Erythroblast (primary cell): ENCODE data around the gene MPLKIP.
A peak's percentile ranks its signal among the peaks of the same experiment; 100 is the strongest.
"Not testable (repeated sequence)": the region's sequence is repeated elsewhere in the genome, so short reads cannot be mapped to it uniquely, and the experiment has no call there.

Source experiments
- DNase-seq, 2 experiments: peaks; one replicate each; lab custom pipeline; 2025; lab: John Stamatoyannopoulos, UW
- GATA1 ChIP-seq: IDR thresholded peaks from 2 replicates; pipeline ENCODE4 v1.6.1; 2011; ENCODE audit warnings: low read depth, mild to moderate bottlenecking, control low read depth, low read length, moderate library complexity
- POLR2A ChIP-seq: IDR thresholded peaks from 2 replicates; pipeline ENCODE4 v1.6.1; 2011; ENCODE audit warnings: mild to moderate bottlenecking, low read length

Gene MPLKIP

GRCh38 chr7:40134428-40135316 is at the start of gene MPLKIP, which contains the start of gene SUGCT:
MPLKIP (minus strand) TSS chr7:40134622; CDS start chr7:40134567, 55 bp downstream.
SUGCT (plus strand) TSS chr7:40135005.
- TF ChIP-seq GATA1: no peak
- peak; percentile 92 for TF ChIP-seq POLR2A
- DNase-seq: peak; percentile 92 to 96

DNA sequence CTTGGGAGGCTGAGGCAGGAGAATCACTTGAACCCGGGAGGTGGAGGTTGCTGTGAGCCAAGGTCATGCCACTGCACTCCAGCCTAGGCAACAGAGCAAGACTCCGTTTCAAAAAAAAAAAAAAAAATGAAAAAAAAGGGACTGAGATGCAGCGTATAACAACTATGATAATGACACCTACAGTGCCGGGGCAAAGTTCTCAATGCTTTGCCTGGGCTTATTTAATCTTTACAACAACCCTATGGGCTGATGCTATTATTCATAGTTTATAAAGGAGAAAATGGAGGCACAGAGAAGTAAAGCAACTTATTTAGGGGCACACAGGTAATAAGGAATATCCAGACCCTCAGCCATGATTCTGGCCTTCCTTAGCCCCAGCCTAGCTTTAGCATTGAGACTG is 48.0 kb upstream of the MPLKIP start:
- TF ChIP-seq POLR2A (no peak), GATA1 (no peak)

DNA sequence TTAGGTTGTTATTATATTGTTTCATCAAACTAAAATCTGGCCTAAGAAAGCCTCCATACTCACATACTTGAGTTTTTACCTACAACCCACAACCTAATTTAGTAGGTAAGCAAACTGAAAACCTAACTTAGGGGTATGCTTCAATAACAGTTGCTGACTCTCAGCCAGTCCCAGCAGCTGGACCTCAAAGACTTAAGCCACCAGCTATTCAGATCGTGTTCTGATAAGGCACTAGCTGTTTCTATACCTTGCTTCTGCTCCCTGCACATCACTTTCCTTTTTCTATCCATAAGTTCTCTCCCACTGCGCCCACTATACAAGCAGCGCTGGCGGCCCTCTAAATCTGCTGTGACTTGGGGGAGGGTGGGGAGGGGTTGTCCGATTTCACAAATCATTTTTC is 42.6 kb upstream of the MPLKIP start:
- TF ChIP-seq POLR2A: no peak
- TF ChIP-seq GATA1: no peak
- DNase-seq: no peak

More for the DNA sequence above, 48.0 kb upstream of the MPLKIP start:
- DNase-seq: no peak

DNA sequence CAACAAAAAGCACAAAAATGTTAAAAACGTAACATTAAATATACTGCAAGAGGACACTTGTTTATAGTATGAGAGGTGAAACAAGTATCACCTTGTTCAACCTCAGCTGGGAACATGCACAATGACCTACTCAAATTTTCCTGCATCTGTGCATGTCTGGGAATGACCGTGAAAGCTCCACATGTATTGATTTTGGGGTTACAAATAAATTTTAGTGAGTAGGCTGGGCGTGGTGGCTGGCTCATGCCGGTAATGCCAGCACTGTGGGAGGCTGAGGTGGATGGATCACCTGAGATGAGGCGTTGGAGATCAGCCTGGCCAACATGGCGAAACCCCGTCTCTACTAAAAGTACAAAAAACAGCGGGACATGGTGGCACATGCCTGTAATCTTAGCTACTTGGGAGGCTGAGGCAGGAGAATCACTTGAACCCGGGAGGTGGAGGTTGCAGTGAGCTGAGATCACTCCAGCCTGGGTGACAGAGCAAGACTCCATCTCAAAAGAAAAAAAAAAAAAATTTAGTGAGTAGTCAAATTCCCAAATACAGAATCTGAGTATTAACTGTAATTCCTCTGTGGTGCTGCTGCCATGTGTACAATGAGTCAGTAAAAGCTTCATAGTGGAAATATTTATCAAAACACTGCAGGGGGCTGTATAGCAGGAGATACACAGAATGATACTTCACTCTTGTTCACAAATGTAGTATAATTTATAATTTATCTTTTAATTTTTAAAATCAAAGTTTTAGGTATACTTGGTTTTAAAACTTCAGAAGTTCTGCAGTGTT is 41.5 kb upstream of the MPLKIP start:
- no peak for TF ChIP-seq GATA1
- DNase-seq: no peak

DNA sequence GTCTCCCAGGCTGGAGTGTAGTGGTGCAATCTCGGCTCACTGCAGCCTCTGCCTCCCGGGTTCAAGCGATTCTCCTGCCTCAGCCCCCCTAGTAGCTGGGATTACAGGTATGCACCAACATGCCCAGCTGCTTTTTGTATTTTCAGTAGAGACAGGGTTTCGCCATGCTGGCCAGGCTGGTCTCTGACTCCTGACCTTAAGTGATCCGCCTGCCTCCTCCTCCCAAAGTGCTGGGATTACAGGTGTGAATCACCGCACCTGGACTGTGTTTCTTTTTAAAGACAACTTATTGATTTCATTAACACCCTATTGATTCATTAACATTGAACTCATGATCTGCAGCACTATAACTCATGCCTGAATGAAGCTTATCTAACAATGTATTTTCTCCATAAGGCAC is 40.8 kb upstream of the MPLKIP start:
- not testable (repeated sequence) for DNase-seq

GRCh38 chr7:40173121-40173520 is 38.7 kb upstream of the MPLKIP start:
- not testable (repeated sequence) for DNase-seq

GRCh38 chr7:40168266-40168665 is 33.8 kb upstream of the MPLKIP start:
- not testable (repeated sequence) for DNase-seq

GRCh38 chr7:40167291-40167690 is 32.9 kb upstream of the MPLKIP start:
- no peak for DNase-seq
- TF ChIP-seq POLR2A: no peak
- TF ChIP-seq GATA1: no peak

- DNase-seq: no peak
- TF ChIP-seq GATA1 (no peak), POLR2A (no peak)
These were observed 30.8 kb upstream of the MPLKIP start for GRCh38 chr7:40165216-40165615.

- no peak for DNase-seq
- TF ChIP-seq GATA1: no peak
- no peak for TF ChIP-seq POLR2A
These were observed 28.1 kb upstream of the MPLKIP start for GRCh38 chr7:40162516-40162915.

- no peak for DNase-seq
- TF ChIP-seq POLR2A (no peak), GATA1 (no peak)
These were observed 22.6 kb upstream of the MPLKIP start for GRCh38 chr7:40156988-40157387.

- TF ChIP-seq GATA1: no peak
- TF ChIP-seq POLR2A: no peak
These were observed 17.1 kb upstream of the MPLKIP start for GRCh38 chr7:40151504-40151903.

GRCh38 chr7:40148671-40149070 is 14.2 kb upstream of the MPLKIP start:
- DNase-seq: peak in 1 of 2 experiments; percentile 22
- no peak for TF ChIP-seq POLR2A
- no peak for TF ChIP-seq GATA1

More at GRCh38 chr7:40151504-40151903, 17.1 kb upstream of the MPLKIP start:
- no peak for DNase-seq

DNA sequence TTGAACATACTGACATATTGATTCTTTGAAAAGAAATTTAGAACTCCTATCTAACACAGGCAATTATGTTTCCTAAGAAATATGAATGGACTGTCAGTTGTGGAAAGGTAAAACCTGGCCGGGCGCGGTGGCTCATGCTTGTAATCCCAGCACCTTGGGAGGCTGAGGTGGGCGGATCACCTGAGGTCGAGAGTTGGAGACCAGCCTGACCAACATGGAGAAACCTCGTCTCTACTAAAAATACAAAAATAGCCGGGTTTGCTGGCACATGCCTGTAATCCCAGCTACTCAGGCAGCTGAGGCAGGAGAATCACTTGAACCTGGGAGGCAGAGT is 13.8 kb upstream of the MPLKIP start:
- DNase-seq: not testable (repeated sequence)
